ENCODE data around the gene RPL10A. TPM values are rescaled to one million over a fixed set of nuclear protein-coding genes. Genes with fewer than 3 reads are reported as not detected.

RPL10A gene
- total and polyA plus RNA-seq, 2 of the 13 experiments (the other 11 are each of a cell fraction or from before 2014, with no cell fraction given) = 1,854 to 2,726 TPM

GRCh38 chr6:35497571-35498421 lies 29.6 kb downstream of the RPL10A start (continued):
- TF ChIP-seq ZNF720 (CRISPR knock-in tag; IDR thresholded peaks at IDR 0.05) = no peak
- 0 out of 2 replicates have a peak, but pooled peaks have one; percentile 70 for TF ChIP-seq MTF1 (CRISPR knock-in tag; IDR thresholded peaks at IDR 0.05)
- peak; percentile 70; the same call in 1 of the 2 replicates for TF ChIP-seq PITX1 (CRISPR knock-in tag; IDR thresholded peaks at IDR 0.05)
- TF ChIP-seq XBP1 (CRISPR knock-in tag; IDR thresholded peaks at IDR 0.05) = no peak; the same call in 1 of the 2 replicates
- TF ChIP-seq KDM5A (IDR thresholded peaks at IDR 0.05; ENCODE audit: borderline replicate concordance, low read length) = no peak
- TF ChIP-seq GLMP (CRISPR knock-in tag; IDR thresholded peaks at IDR 0.05; ENCODE audit: borderline replicate concordance) = no peak
- no peak for TF ChIP-seq POLR2A (IDR thresholded peaks at IDR 0.05; ENCODE audit: insufficient read depth in 1 of 2, low read depth in 2 of 2, low read length in 2 of 2)
- no peak for TF ChIP-seq SOX13 (IDR thresholded peaks at IDR 0.05)
- peak in 1 of 2 experiments; percentile 26; a peak in 1 of 4 replicates for TF ChIP-seq SOX13 (CRISPR knock-in tag; conservative IDR thresholded peaks at IDR 0.05 in 1 of 2, IDR thresholded peaks at IDR 0.05 in 1 of 2)
- no peak for TF ChIP-seq TBP (CRISPR knock-in tag; IDR thresholded peaks at IDR 0.05)
- no peak for TF ChIP-seq CC2D1A (CRISPR knock-in tag; IDR thresholded peaks at IDR 0.05)
- peak; percentile 81 for TF ChIP-seq ZFP36L1 (CRISPR knock-in tag; IDR thresholded peaks at IDR 0.05)
- 0 out of 2 replicates have a peak, but pooled peaks have one; percentile 53 for TF ChIP-seq SNAI1 (CRISPR knock-in tag; IDR thresholded peaks at IDR 0.05; ENCODE audit: borderline replicate concordance)
- no peak for TF ChIP-seq HNF4G (IDR thresholded peaks at IDR 0.05; ENCODE audit: borderline replicate concordance, low read depth, low read length)
- TF ChIP-seq HNF4G (CRISPR knock-in tag; IDR thresholded peaks at IDR 0.05; ENCODE audit: borderline replicate concordance, low read depth) = no peak
- TF ChIP-seq, protein P1, sequence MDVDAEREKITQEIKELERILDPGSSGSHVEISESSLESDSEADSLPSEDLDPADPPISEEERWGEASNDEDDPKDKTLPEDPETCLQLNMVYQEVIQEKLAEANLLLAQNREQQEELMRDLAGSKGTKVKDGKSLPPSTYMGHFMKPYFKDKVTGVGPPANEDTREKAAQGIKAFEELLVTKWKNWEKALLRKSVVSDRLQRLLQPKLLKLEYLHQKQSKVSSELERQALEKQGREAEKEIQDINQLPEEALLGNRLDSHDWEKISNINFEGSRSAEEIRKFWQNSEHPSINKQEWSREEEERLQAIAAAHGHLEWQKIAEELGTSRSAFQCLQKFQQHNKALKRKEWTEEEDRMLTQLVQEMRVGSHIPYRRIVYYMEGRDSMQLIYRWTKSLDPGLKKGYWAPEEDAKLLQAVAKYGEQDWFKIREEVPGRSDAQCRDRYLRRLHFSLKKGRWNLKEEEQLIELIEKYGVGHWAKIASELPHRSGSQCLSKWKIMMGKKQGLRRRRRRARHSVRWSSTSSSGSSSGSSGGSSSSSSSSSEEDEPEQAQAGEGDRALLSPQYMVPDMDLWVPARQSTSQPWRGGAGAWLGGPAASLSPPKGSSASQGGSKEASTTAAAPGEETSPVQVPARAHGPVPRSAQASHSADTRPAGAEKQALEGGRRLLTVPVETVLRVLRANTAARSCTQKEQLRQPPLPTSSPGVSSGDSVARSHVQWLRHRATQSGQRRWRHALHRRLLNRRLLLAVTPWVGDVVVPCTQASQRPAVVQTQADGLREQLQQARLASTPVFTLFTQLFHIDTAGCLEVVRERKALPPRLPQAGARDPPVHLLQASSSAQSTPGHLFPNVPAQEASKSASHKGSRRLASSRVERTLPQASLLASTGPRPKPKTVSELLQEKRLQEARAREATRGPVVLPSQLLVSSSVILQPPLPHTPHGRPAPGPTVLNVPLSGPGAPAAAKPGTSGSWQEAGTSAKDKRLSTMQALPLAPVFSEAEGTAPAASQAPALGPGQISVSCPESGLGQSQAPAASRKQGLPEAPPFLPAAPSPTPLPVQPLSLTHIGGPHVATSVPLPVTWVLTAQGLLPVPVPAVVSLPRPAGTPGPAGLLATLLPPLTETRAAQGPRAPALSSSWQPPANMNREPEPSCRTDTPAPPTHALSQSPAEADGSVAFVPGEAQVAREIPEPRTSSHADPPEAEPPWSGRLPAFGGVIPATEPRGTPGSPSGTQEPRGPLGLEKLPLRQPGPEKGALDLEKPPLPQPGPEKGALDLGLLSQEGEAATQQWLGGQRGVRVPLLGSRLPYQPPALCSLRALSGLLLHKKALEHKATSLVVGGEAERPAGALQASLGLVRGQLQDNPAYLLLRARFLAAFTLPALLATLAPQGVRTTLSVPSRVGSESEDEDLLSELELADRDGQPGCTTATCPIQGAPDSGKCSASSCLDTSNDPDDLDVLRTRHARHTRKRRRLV (CRISPR knock-in tag; IDR thresholded peaks at IDR 0.05) = no peak
- TF ChIP-seq ZNF503 (CRISPR knock-in tag; IDR thresholded peaks at IDR 0.05) = peak; percentile 29; the same call in 1 of the 2 replicates
- TF ChIP-seq CEBPB (IDR thresholded peaks at IDR 0.05; ENCODE audit: borderline replicate concordance, low read depth, low read length) = no peak
- peak; percentile 94 for TF ChIP-seq ZSCAN12 (CRISPR knock-in tag; IDR thresholded peaks at IDR 0.05)
- TF ChIP-seq NCOA2 (CRISPR knock-in tag; IDR thresholded peaks at IDR 0.05) = no peak; the same call in none of the 2 replicates
